Measurements from ENCODE around the gene SCMH1. TPM values are rescaled to one million over a fixed set of nuclear protein-coding genes. Genes with fewer than 3 reads are reported as not detected.

SCMH1 gene
- total and polyA plus RNA-seq, 2 donors (not counting 3 experiments of a cell fraction or from before 2014, with no cell fraction given), result 39.9 to 40.7 TPM

GRCh38 chr1:41242342-41243078 is 404 bp upstream of the SCMH1 start:
- Histone ChIP-seq H3K4me3 (replicated peaks in 1 of 3; ENCODE audit: insufficient read depth in 1 of 3, low read depth in 1 of 3, low read length in 3 of 3) (peak overlapping the region; percentile 53 to 67 (median 66)), H4K20me1 (replicated peaks; ENCODE audit: control insufficient read depth, extremely low read depth, insufficient read depth, low read length) (no peaks in the 10 kb centered on the region), H3K79me2 (ENCODE audit: control insufficient read depth, insufficient read depth, low read length) (peaks cover 24% of the 10 kb centered on the region), H3K9me1 (replicated peaks; ENCODE audit: control insufficient read depth, extremely low read depth, insufficient read depth, low read length) (peaks cover 4% of the 10 kb centered on the region), H3K27me3 (ENCODE audit: control insufficient read depth in 2 of 2, insufficient read depth in 2 of 2, low read length in 2 of 2) (no peaks in the 10 kb centered on the region), H3K27ac (ENCODE audit: insufficient read depth, low read depth, low read length) (peak overlapping the region; percentile 68), H3K9ac (replicated peaks; ENCODE audit: extremely low read depth, insufficient read depth, low read length) (peak overlapping the region; percentile 83), H3K9me3 (replicated peaks; ENCODE audit: control insufficient read depth, insufficient read depth, low read length) (no peaks in the 10 kb centered on the region), H3K36me3 (ENCODE audit: control insufficient read depth in 2 of 2, extremely low read depth in 1 of 2, insufficient read depth in 2 of 2, low read length in 2 of 2) (no peaks in the 10 kb centered on the region), H3K4me2 (ENCODE audit: insufficient read depth, low read length) (peak overlapping the region; percentile 82), H2AFZ (ENCODE audit: low read depth, low read length) (peak overlapping the region; percentile 99), H3K4me1 (ENCODE audit: control insufficient read depth, extremely low read depth, insufficient read depth, low read length) (peaks cover 42% of the 10 kb centered on the region)
- intact Hi-C loops (cut with micrococcal nuclease) (no loop called here), dilution Hi-C loops (cut with MboI; ENCODE audit: extremely low pct_ligation_motif_present, low sequenced_read_pairs) (no loop called here)
- FAIRE-seq (peak; percentile 24), DNase-seq (ENCODE audit: low read depth, low spot score) (peak; percentile 10)
- ChIA-PET CTCF (interaction anchor here (1.2 to 1.5 kb wide), 2 partner anchors 141 to 239 kb away, joined by 4 to 6 read pairs; no protein-coding TSS in a partner anchor), POLR2A (no interaction called here)
- TF ChIP-seq FOS (IDR thresholded peaks at IDR 0.05; ENCODE audit: borderline replicate concordance, insufficient read depth, low read length) (no peak), POLR2A (IDR thresholded peaks at IDR 0.05; ENCODE audit: low read depth, low read length) (no peak), MYC (IDR thresholded peaks at IDR 0.05; ENCODE audit: low read depth, low read length) (no peak), EZH2 (IDR thresholded peaks at IDR 0.05; ENCODE audit: borderline replicate concordance, low read depth, low read length, severe bottlenecking) (no peak), CTCF (IDR thresholded peaks at IDR 0.05; ENCODE audit: extremely low read depth in 1 of 2, insufficient read depth in 1 of 2, low read depth in 1 of 2, low read length in 2 of 2) (no peak), JUN (IDR thresholded peaks at IDR 0.05; ENCODE audit: borderline replicate concordance, insufficient read depth, insufficient read length, low read depth) (no peak), MAX (IDR thresholded peaks at IDR 0.05; ENCODE audit: insufficient read depth, insufficient read length) (no peak), GATA2 (IDR thresholded peaks at IDR 0.05; ENCODE audit: insufficient read depth, insufficient read length, low read depth, low read length) (no peak), POLR2AphosphoS5 (IDR thresholded peaks at IDR 0.05; ENCODE audit: insufficient read depth, low read depth, low read length) (no peak)
- BruUV-seq (replicated peaks), result TSS peak; percentile 38

Measured in endothelial cell of umbilical vein (primary cell).